Esophagus (tissue), 2 donors: ENCODE results near the gene LMBRD1. TPM values are rescaled to one million over a fixed set of nuclear protein-coding genes. Genes with fewer than 3 reads are reported as not detected.
"Not testable (repeated sequence)": the region's sequence is repeated elsewhere in the genome, so short reads cannot be mapped to it uniquely, and the experiment has no call there.

Source experiments
- H3K27ac ChIP-seq, 2 donors: one replicate each; pipeline ENCODE4 v1.5.1; 2013; ENCODE audit warnings: low read depth in 2 of 2, mild to moderate bottlenecking in 2 of 2, inconsistent platforms in 1 of 2, low read length in 1 of 2, moderate library complexity in 1 of 2
- H3K27me3 ChIP-seq, 2 donors: one replicate each; pipeline ENCODE4 v1.6.1; 2013; ENCODE audit warnings: low read length in 2 of 2, control low read depth in 1 of 2, mild to moderate bottlenecking in 1 of 2; ENCODE audit not compliant: insufficient read depth in 2 of 2, control insufficient read depth in 1 of 2
- H3K36me3 ChIP-seq, 2 donors: one replicate each; pipeline ENCODE4 v1.6.1; 2013; ENCODE audit warnings: low read length in 1 of 2; ENCODE audit not compliant: control insufficient read depth in 2 of 2, insufficient read depth in 2 of 2
- H3K4me1 ChIP-seq, 2 donors: one replicate each; pipeline ENCODE4 v1.6.1; 2013; ENCODE audit warnings: low read length in 1 of 2; ENCODE audit not compliant: control insufficient read depth in 2 of 2, insufficient read depth in 2 of 2
- H3K4me3 ChIP-seq, 2 donors: one replicate each; pipeline ENCODE4 v1.5.1; 2013; ENCODE audit warnings: low read length in 2 of 2, mild to moderate bottlenecking in 2 of 2, low read depth in 1 of 2, moderate library complexity in 1 of 2
- H3K9me3 ChIP-seq, 2 donors: one replicate each; pipeline ENCODE4 v1.6.1; 2013; ENCODE audit warnings: mild to moderate bottlenecking in 2 of 2, low read depth in 1 of 2, low read length in 1 of 2, moderate library complexity in 1 of 2; ENCODE audit not compliant: control insufficient read depth in 2 of 2, insufficient read depth in 1 of 2
- WGBS, 2 donors: extraction: QIAGEN DNeasy Blood & Tissue Kit; methylation state at CpG; one replicate each; pipeline ENCODE4 v1.1.7; 2013; 5-methylcytosine and 5-hydroxymethylcytosine counted together
- polyA plus RNA-seq, 2 donors: library from polyadenylated mRNA; stranded (reverse); fragments of 200-250 nt; gene quantifications; one replicate each; pipeline ENCODE4 v1.2.3, GENCODE V29; 2013
- donor health status: healthy with polysubstance abuse.
- donor health status: Bipolar disorder and iron deficiency.

Gene LMBRD1
- polyA plus RNA-seq, 2 donors, result 22.3 to 28.0 TPM

- no peak overlapping the region for H3K27ac ChIP-seq
- 92% methylated on average over 2 of the region's 2 CpGs for WGBS, 2 donors
- H3K4me1 ChIP-seq, result no peaks in the 10 kb centered on the region
- H3K36me3 ChIP-seq, result no peaks in the 10 kb centered on the region
- no peaks in the 10 kb centered on the region for H3K27me3 ChIP-seq
- H3K9me3 ChIP-seq, result no peaks in the 10 kb centered on the region
- no peak overlapping the region for H3K4me3 ChIP-seq
Observed at GRCh38 chr6:69801711-69802110, 4.9 kb upstream of the LMBRD1 start.

DNA sequence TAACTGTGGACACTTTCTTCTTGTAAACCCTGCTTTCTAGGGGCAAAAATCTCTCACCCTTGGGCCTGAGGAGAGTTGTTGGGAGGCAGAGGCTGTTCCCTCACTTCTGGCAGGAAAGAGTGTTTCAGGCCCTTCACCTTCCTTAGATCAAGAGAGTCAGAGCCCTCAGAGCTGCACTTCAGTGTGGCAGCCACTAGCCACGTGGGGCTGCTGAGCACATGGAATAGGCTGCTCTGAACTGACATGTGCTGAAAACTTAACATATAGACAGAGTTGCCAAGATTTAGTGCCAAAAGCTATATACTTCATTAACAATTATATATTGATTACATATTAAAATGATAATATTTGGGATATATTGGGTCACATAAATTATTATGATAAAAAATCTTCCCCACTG, 4.4 kb upstream of the LMBRD1 start:
- Histone ChIP-seq H3K36me3 (no peaks in the 10 kb centered on the region), H3K27ac (no peak overlapping the region), H3K9me3 (no peaks in the 10 kb centered on the region), H3K4me3 (no peak overlapping the region), H3K4me1 (no peaks in the 10 kb centered on the region), H3K27me3 (no peaks in the 10 kb centered on the region)
- WGBS, 2 donors, result 32 to 47% methylated on average over 1 of the region's 1 CpG

GRCh38 chr6:69798796-69799195, 2.0 kb upstream of the LMBRD1 start:
- H3K27me3 ChIP-seq, H3K9me3 ChIP-seq, H3K4me1 ChIP-seq, H3K27ac ChIP-seq, H3K4me3 ChIP-seq, H3K36me3 ChIP-seq: not testable (repeated sequence)

GRCh38 chr6:69796073-69796641, 653 bp downstream of the LMBRD1 start:
- no peaks in the 10 kb centered on the region for H3K36me3 ChIP-seq
- WGBS, 2 donors, result 1% methylated on average over 20 of the region's 20 CpGs

GRCh38 chr6:69795469-69796072, 1.2 kb downstream of the LMBRD1 start:
- Histone ChIP-seq H3K4me1 (peaks cover 0 to 4% of the 10 kb centered on the region in 2 donors), H3K9me3 (no peaks in the 10 kb centered on the region), H3K36me3 (no peaks in the 10 kb centered on the region), H3K4me3 (peak overlapping the region in 1 of 2 donors; percentile 88), H3K27ac (peak overlapping the region; percentile 98 to 99), H3K27me3 (no peaks in the 10 kb centered on the region)
- 23 to 27% methylated on average over 5 of the region's 5 CpGs for WGBS, 2 donors

More at GRCh38 chr6:69796073-69796641, 653 bp downstream of the LMBRD1 start:
- Histone ChIP-seq H3K27ac (peak overlapping the region; percentile 98 to 99), H3K9me3 (no peaks in the 10 kb centered on the region), H3K4me1 (peaks cover 0 to 2% of the 10 kb centered on the region in 2 donors), H3K4me3 (peak overlapping the region; percentile 82 to 88), H3K27me3 (no peaks in the 10 kb centered on the region)

DNA sequence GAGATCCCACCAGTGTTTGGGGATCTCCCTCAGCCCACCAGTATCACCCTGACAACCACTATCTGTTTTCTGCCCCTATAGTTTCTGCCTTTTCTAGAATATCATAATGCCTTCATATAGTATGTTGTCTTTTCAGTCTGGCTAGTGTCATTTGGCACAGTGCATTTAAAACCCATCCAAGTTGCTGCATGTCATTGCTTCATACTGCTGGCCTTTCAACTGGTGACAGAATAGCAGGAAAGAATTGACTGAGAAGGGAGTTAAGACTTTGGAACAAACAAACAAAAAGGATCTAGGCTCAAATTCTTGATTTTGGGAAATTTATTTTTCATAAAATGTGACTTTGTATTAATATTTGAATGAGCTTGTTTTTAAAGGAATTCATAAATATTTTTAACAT, 4.5 kb downstream of the LMBRD1 start:
- Histone ChIP-seq H3K36me3 (no peaks in the 10 kb centered on the region), H3K4me1 (peaks cover 0 to 4% of the 10 kb centered on the region in 2 donors), H3K9me3 (no peaks in the 10 kb centered on the region), H3K27me3 (no peaks in the 10 kb centered on the region), H3K27ac (no peak overlapping the region), H3K4me3 (no peak overlapping the region)

- 42% methylated on average over 2 of the region's 2 CpGs for WGBS, 2 donors
- Histone ChIP-seq H3K36me3 (no peaks in the 10 kb centered on the region), H3K9me3 (no peaks in the 10 kb centered on the region), H3K4me3 (no peak overlapping the region), H3K4me1 (peaks cover 0 to 4% of the 10 kb centered on the region in 2 donors), H3K27ac (peak overlapping the region; percentile 24 to 57), H3K27me3 (no peaks in the 10 kb centered on the region)
Observed at GRCh38 chr6:69791065-69791471, 5.7 kb downstream of the LMBRD1 start.

GRCh38 chr6:69790629-69791028, 6.2 kb downstream of the LMBRD1 start:
- no peaks in the 10 kb centered on the region for H3K27me3 ChIP-seq
- H3K4me1 ChIP-seq, result peaks cover 0 to 4% of the 10 kb centered on the region in 2 donors
- WGBS, 2 donors, result 61 to 71% methylated on average over 2 of the region's 2 CpGs
- no peaks in the 10 kb centered on the region for H3K36me3 ChIP-seq
- H3K9me3 ChIP-seq, result no peaks in the 10 kb centered on the region
- no peak overlapping the region for H3K27ac ChIP-seq
- no peak overlapping the region for H3K4me3 ChIP-seq

DNA sequence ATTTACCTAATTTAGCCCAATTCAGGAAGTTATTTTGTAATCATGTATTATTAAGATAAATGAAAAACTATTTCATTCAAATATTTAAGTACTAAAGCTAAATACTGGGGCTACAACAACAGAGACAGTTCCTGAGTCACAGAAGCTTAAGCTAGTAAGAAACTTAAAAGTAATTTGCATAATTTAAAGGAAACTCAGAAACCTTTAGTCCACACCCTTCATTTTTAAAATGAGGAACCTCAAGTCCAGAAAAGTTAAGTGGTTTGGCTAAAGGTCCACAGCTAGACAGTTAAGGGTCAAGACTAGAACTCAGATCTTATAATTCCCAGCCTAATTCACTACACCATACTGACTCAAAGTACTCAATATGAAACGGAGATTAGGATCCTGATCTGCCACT, 7.2 kb downstream of the LMBRD1 start:
- H3K9me3 ChIP-seq, result no peaks in the 10 kb centered on the region
- WGBS, 2 donors, result 71 to 80% methylated on average over 1 of the region's 1 CpG

GRCh38 chr6:69787436-69787835, 9.4 kb downstream of the LMBRD1 start:
- 85 to 86% methylated on average over 5 of the region's 5 CpGs for whole genome bisulfite sequencing, 2 donors
- H3K27me3 ChIP-seq, H3K36me3 ChIP-seq, H3K9me3 ChIP-seq, H3K27ac ChIP-seq, H3K4me1 ChIP-seq, H3K4me3 ChIP-seq: not testable (repeated sequence)

More for the DNA sequence above, 7.2 kb downstream of the LMBRD1 start:
- Histone ChIP-seq H3K4me1 (peaks cover 0 to 4% of the 10 kb centered on the region in 2 donors), H3K4me3 (no peak overlapping the region), H3K27ac (no peak overlapping the region), H3K36me3 (no peaks in the 10 kb centered on the region), H3K27me3 (no peaks in the 10 kb centered on the region)
